Activated T-cell treated with anti-CD3 and anti-CD28 coated beads, Interleukin-2, amount 50 U/mL, for 4 hours (primary cell): ENCODE measurements around the gene C19orf47. TPM values are rescaled to one million over a fixed set of nuclear protein-coding genes. Genes with fewer than 3 reads are reported as not detected.
"Not testable (repeated sequence)": the region's sequence is repeated elsewhere in the genome, so short reads cannot be mapped to it uniquely, and the experiment has no call there.

ENCODE experiments used
- ATAC-seq, 2 donors: fragments of 200-7000 bp; cut with Tn5 transposase; one replicate each; pipeline ENCODE4 v1.10.0; 2021
- DNase-seq: peaks from one replicate; pipeline ENCODE4 v3.0.0-alpha.2; 2020
- H3K27me3 Mint-ChIP-seq: one replicate; pipeline ENCODE4 v1.8.0; 2021; ENCODE audit warnings: low read depth, mixed read lengths
- H3K36me3 Mint-ChIP-seq: one replicate; pipeline ENCODE4 v1.8.0; 2022; ENCODE audit warnings: mixed read lengths; ENCODE audit not compliant: insufficient read depth
- H3K4me1 Mint-ChIP-seq: one replicate; pipeline ENCODE4 v1.8.0; 2021; ENCODE audit warnings: low read depth, mixed read lengths
- H3K4me3 Mint-ChIP-seq: one replicate; pipeline ENCODE4 v1.8.0; 2021; ENCODE audit warnings: mild to moderate bottlenecking, moderate library complexity, mixed read lengths
- H3K9me3 Mint-ChIP-seq: one replicate; pipeline ENCODE4 v1.8.0; 2021; ENCODE audit warnings: mixed read lengths
- total RNA-seq, 3 donors: library from RNA; stranded (reverse); gene quantifications; one replicate each; pipeline ENCODE4 v1.2.1, GENCODE V29; 2021

The C19orf47 gene
- total RNA-seq, 3 donors from 2014 or later, result 27.2 to 31.5 (median 31.3) TPM

GRCh38 chr19:40342644-40343311, 5.4 kb downstream of the C19orf47 start:
- DNase-seq (no peak), ATAC-seq (no peak)
- Mint-ChIP-seq H3K4me1 (peaks cover 20% of the 10 kb centered on the region), H3K9me3 (no peaks in the 10 kb centered on the region), H3K27me3 (no peaks in the 10 kb centered on the region), H3K4me3 (no peak overlapping the region), H3K36me3 (peaks cover 13% of the 10 kb centered on the region)

DNA sequence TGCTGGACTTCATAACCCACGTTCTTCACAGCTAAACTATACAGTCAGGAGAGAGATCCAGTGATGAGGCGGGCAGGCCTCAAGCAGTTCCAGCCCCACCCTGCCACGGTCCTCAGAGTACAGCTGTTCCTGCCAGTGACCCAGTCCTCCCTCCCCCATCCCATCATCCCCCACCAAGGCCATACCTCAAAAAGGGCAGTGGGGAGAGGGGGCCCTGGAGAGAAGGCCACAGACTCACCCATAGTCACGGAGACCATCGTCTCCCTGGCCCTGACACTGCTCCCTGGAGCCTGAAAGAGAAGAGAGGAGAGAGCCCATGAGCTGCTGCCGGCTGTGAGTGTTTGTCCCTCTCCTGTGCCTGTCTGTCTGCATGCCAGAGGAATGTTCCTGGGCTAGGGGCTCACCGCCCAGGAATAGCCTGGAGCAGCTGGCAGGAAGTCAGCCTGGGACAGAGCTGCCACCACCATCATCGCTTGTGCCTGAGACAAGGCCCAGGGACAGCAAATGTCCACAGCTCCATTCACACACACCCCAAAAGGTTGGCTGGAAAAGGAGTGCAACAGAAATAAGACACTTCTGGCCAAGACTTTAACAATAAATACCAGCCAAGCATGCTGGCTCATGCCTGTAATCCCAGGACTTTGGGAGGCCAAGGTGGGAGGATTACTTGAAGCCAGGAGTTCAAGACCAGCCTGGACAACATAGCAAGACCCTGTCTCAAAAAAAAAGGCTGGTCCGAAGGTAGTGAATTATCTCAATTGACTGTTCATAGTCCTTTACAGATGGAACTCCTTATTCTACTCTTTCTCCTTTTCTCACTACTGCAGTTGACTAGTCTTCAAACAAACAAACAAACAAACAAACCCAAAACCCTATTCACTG, 6.4 kb downstream of the C19orf47 start:
- no peaks in the 10 kb centered on the region for H3K9me3 Mint-ChIP-seq

DNA sequence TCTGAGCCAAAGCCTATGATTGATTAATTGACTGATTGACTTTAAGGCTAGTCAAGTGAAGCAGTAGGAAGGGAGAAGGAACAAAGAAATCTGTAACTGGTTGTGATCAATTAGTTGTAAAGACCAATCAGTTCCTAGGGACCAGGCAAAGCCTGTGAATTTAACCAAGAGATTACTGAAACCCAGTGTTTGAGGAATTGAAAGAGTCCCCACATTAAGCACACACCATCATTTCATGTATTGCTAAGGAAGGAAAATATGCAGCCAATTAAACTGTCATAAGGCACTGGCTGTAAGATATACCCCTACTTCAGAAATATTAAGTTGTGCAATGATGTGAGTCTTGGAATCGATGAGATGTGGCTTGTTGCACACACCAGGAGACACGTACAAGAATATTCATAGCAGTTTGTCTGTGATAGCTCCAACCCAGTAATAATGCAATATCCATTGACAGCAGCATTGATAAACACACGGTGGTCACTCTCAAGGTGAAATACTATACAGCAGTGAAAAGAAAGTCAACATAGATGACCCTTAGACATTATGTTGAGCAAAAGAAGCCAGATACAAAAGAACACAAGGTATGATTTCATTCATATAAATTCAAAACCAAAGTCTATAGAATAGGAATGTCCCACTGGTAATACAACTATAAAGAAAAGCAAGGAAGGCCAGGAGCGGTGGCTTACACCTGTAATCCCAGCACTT, 9.0 kb downstream of the C19orf47 start:
- DNase-seq, result no peak
- Mint-ChIP-seq H3K9me3 (no peaks in the 10 kb centered on the region), H3K27me3 (no peaks in the 10 kb centered on the region), H3K4me1 (peaks cover 8% of the 10 kb centered on the region), H3K36me3 (peaks cover 16% of the 10 kb centered on the region), H3K4me3 (no peak overlapping the region)
- no peak for ATAC-seq

More for the DNA sequence above, 6.4 kb downstream of the C19orf47 start:
- no peak for ATAC-seq
- no peak for DNase-seq
- Mint-ChIP-seq H3K27me3 (no peaks in the 10 kb centered on the region), H3K4me3 (no peak overlapping the region), H3K36me3 (peaks cover 13% of the 10 kb centered on the region), H3K4me1 (peaks cover 12% of the 10 kb centered on the region)

DNA sequence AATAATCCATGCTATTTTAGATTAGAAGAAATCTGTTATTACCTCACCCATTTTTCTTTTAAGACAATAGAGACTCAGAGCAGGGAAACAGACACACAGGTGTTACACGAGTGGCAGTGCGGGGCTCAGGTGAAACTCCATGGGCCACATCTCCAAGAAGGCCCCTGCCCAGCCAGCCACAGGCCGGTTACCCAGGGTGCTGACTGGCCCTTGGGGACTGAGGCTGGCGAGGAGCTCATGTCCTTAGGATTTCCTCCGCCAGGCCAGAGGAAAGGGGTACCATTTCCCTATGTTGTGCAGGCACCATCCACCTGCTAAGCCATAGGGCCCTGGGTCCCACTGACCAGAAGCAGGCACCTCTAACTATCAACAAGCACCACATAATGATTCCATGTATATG, 10.6 kb downstream of the C19orf47 start:
- peaks cover 23% of the 10 kb centered on the region for H3K36me3 Mint-ChIP-seq
- DNase-seq, result no peak

GRCh38 chr19:40337107-40337506, 11.1 kb downstream of the C19orf47 start:
- DNase-seq, result no peak
- Mint-ChIP-seq H3K9me3 (no peaks in the 10 kb centered on the region), H3K36me3 (peaks cover 22% of the 10 kb centered on the region), H3K4me3 (no peak overlapping the region), H3K4me1 (peaks cover 2% of the 10 kb centered on the region), H3K27me3 (no peaks in the 10 kb centered on the region)
- ATAC-seq, result no peak

More for the DNA sequence above, 10.6 kb downstream of the C19orf47 start:
- H3K9me3 Mint-ChIP-seq, result no peaks in the 10 kb centered on the region
- no peak for ATAC-seq
- no peak overlapping the region for H3K4me3 Mint-ChIP-seq
- peaks cover 6% of the 10 kb centered on the region for H3K4me1 Mint-ChIP-seq
- no peaks in the 10 kb centered on the region for H3K27me3 Mint-ChIP-seq

DNA sequence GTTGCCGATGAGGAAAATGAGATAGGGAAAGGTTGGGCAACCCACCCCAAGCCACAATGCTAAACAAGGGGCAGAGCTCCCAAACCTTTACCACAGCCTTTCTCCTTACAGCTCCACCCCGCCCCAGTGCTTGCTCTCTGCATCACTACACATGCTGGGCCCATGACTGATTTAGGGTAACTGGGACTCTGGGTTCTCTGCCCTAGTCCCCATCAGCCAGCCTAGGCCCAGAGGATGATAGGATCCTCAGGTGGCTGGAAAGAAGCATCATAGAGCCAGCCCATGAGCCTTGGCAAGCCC, 11.6 kb downstream of the C19orf47 start:
- Mint-ChIP-seq H3K36me3 (peaks cover 25% of the 10 kb centered on the region), H3K27me3 (no peaks in the 10 kb centered on the region), H3K4me3 (no peak overlapping the region), H3K4me1 (peaks cover 2% of the 10 kb centered on the region), H3K9me3 (no peaks in the 10 kb centered on the region)
- ATAC-seq (no peak), DNase-seq (no peak)

GRCh38 chr19:40335855-40336600, 12.2 kb downstream of the C19orf47 start:
- peaks cover 28% of the 10 kb centered on the region for H3K36me3 Mint-ChIP-seq
- no peak overlapping the region for H3K4me3 Mint-ChIP-seq
- H3K27me3 Mint-ChIP-seq, result no peaks in the 10 kb centered on the region
- H3K4me1 Mint-ChIP-seq, result peaks cover 2% of the 10 kb centered on the region
- no peak for ATAC-seq
- no peaks in the 10 kb centered on the region for H3K9me3 Mint-ChIP-seq
- no peak for DNase-seq

DNA sequence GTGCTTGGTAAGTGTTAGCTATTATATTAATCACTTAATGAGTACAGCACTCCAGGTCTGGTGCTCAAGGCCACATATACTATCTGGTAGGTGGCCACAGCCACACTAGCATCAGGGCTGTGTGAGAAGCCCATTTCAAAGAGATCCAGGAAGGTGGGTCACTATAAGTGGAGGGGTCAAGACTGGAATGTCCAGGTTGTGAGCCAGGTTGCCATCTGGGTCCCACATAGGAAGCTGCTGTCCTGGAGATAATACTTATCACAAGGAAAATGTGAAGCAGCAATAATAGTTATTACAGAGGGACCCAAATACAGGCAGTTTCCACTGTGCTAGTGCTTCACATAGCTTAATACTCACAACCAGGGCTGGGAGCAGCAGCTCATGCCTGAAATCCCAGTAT, 13.1 kb downstream of the C19orf47 start:
- Mint-ChIP-seq H3K9me3 (no peaks in the 10 kb centered on the region), H3K4me1 (peaks cover 2% of the 10 kb centered on the region)

DNA sequence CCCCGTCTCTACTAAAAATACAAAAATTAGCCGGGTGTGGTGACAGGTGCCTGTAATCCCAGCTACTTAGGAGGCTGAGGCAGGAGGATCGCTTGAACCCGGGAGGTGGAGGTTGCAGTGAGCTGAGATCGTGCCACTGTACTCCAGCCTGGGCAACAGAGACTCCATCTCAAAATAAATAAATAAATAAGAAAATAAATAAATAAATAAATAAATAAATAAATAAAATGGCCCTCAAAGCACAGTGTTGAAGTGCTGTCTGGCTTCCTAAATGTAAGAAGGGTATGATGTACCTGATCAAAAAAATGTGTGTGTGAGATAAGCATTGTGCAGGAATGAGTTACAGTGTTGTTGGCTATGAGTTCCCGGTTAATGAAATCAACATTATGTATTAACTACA, 15.1 kb downstream of the C19orf47 start:
- H3K36me3 Mint-ChIP-seq, result peaks cover 25% of the 10 kb centered on the region
- H3K4me1 Mint-ChIP-seq, H3K27me3 Mint-ChIP-seq, ATAC-seq, DNase-seq, H3K9me3 Mint-ChIP-seq, H3K4me3 Mint-ChIP-seq: not testable (repeated sequence)

More for the DNA sequence above, 13.1 kb downstream of the C19orf47 start:
- ATAC-seq (no peak), DNase-seq (no peak)
- H3K4me3 Mint-ChIP-seq, result no peak overlapping the region
- peaks cover 28% of the 10 kb centered on the region for H3K36me3 Mint-ChIP-seq
- H3K27me3 Mint-ChIP-seq, result no peaks in the 10 kb centered on the region

DNA sequence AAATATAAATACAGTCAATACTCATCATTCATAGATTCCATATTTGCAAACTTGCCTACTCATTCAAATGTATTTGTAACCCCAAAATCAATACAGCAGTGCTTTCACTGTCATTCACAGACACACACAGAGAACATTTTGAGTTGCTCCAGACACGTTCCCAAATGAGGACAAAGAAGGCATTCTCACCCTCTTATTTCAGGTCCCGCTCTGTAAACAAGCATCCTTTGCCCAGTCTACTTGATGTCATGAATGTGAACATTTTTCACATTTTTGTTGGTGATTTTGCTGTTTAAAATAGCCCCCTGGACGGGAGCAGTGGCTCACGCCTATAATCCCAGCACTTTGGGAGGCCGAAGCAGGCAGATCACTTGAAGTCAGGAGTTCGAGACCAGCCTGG, 15.5 kb downstream of the C19orf47 start:
- H3K4me3 Mint-ChIP-seq, result no peak overlapping the region
- no peaks in the 10 kb centered on the region for H3K9me3 Mint-ChIP-seq
- DNase-seq (no peak), ATAC-seq (no peak)
- H3K36me3 Mint-ChIP-seq, result peaks cover 28% of the 10 kb centered on the region
- H3K4me1 Mint-ChIP-seq, result no peaks in the 10 kb centered on the region
- no peaks in the 10 kb centered on the region for H3K27me3 Mint-ChIP-seq

DNA sequence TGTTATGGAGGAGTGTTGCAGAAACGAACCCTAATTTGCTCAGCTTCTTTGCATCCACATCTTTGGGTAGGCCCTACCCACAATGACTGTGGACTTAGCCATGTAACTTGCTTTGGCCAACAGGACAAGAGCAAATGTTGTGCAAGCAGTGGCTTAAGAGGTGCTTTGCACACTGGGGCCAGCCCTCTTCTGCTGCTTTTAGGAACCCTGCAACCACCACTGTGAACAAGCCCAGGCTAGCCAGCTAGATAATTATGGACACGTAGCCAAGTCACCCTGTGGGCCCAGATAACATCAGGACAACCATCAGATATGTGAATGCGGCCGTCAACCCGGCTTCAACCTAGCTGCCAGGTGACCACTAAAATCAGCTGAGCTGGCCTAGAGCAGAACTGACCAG, 17.1 kb downstream of the C19orf47 start:
- no peak for ATAC-seq

DNA sequence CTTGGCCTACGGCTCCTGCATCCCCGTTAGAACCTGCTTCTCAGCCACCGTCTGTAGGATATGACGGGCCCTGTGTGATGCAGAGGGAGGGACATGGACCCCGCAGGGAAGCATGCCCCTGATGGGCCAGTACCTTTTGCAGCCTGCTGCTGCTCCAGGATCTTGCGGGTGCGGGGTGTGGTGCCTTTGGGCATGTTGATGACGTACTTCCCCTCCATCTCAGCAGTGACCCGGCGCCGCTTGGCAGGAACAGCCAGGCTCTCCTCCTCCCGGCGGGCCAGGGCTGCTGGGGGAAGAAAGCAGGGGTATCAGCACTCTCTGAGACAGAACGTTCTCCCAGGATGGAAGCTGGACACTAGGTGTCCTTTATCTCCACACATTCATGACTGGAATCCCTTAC, 22.0 kb downstream of the C19orf47 start:
- Mint-ChIP-seq H3K27me3 (no peaks in the 10 kb centered on the region), H3K36me3 (peaks cover 44% of the 10 kb centered on the region), H3K9me3 (no peaks in the 10 kb centered on the region), H3K4me1 (no peaks in the 10 kb centered on the region), H3K4me3 (no peak overlapping the region)
- DNase-seq (no peak), ATAC-seq (no peak)

More for the DNA sequence above, 17.1 kb downstream of the C19orf47 start:
- Mint-ChIP-seq H3K4me3 (no peak overlapping the region), H3K4me1 (no peaks in the 10 kb centered on the region), H3K27me3 (no peaks in the 10 kb centered on the region), H3K9me3 (no peaks in the 10 kb centered on the region), H3K36me3 (peaks cover 34% of the 10 kb centered on the region)
- no peak for DNase-seq

- DNase-seq, result no peak
- no peak overlapping the region for H3K4me3 Mint-ChIP-seq
- H3K4me1 Mint-ChIP-seq, result no peaks in the 10 kb centered on the region
- H3K36me3 Mint-ChIP-seq, result peaks cover 47% of the 10 kb centered on the region
- ATAC-seq, result no peak
- no peaks in the 10 kb centered on the region for H3K27me3 Mint-ChIP-seq
- H3K9me3 Mint-ChIP-seq, result no peaks in the 10 kb centered on the region
These were observed 24.5 kb downstream of the C19orf47 start for GRCh38 chr19:40323705-40324104.
